Measurements from ENCODE around the gene SCMH1.

Gene SCMH1

DNA sequence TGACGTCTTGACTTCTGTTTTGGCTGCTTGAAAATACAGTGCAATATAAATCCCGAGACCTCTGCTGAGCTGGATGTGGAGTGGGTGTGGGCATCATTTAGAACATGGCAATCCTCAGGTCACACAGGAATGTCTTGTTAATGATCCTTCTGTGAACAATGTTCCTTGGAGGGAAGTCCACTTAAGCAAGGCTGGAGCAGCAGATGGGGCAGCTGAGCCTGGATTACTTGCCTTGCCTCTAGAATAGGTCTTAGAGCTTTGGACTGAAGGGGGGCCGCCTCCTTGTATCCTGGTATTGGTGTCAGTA is 926 bp upstream of the SCMH1 start:
- H3K36me3 ChIP-seq = no peaks in the 10 kb centered on the region
- no peak for TF ChIP-seq CTCF (IDR thresholded peaks at IDR 0.05; ENCODE audit: low read depth, low read length)
- H3K27me3 ChIP-seq = no peaks in the 10 kb centered on the region
- DNase-seq = no peak
- no peaks in the 10 kb centered on the region; the same call in none of the 2 replicates for H3K4me1 ChIP-seq
- no peaks in the 10 kb centered on the region for H3K9me3 ChIP-seq
- H3K4me3 ChIP-seq (ENCODE audit: low read depth, low read length) = peak overlapping the region; percentile 61

DNA sequence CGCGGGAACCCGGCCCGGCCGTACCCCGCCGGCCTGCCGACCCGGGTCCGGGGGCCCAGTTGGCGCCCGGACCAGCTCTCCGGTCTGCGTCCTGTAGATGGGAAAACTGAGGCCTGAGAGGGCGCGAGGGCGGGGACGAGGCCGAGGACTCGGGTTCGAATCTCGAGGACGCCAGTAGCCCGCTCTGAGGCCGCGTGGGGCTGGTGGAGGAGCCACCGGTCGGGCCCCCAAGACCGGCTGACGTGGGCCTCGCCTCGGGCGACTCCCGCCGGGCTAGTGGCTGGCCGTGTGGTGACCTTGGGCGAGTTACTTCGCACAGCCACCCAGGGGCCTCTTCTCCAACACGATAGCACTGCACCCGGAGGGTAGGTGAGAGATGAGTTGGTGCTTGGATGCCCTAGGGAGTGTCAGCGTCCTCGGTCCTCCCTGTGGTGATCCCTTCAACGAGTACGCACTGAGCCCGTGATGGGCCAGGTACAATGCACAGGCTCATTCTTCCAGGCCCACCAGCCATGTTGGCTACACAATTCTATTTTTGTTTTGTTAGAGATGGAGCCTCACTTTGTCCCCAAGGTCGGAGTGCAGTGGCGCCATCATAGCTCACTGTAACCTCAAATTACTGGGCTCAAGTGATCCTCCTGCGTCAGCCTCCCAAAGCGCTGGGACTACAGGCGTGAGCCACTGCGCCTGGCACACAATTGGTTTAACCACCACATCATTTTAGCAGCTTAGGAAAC is 404 bp upstream of the SCMH1 start:
- no peaks in the 10 kb centered on the region for H3K27me3 ChIP-seq
- TF ChIP-seq CTCF (IDR thresholded peaks at IDR 0.05; ENCODE audit: low read depth, low read length) = no peak
- peak overlapping the region; percentile 61 for H3K4me3 ChIP-seq (ENCODE audit: low read depth, low read length)
- H3K9me3 ChIP-seq = no peaks in the 10 kb centered on the region
- H3K36me3 ChIP-seq = no peaks in the 10 kb centered on the region
- no peak for DNase-seq
- no peaks in the 10 kb centered on the region; the same call in none of the 2 replicates for H3K4me1 ChIP-seq

DNA sequence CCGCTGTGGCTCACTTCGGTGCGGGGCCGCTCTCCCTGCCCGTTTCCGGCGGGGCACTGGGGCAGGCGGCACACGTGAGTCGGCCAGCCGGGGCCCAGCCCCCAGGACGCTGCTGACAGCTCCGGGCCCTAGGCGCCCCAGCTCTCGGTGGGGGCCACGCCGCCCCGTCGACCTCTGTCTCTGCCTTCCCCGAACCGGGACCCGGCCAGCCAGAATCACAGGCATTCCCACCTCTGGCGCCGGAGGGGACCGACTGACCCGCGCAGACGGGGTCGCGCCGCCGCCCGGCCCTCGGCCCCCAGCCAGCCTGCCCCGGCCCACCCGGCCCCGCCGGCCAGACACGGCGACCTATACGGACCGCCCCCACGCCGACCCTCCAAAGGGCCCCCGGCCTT is 755 bp downstream of the SCMH1 start:
- Histone ChIP-seq H3K36me3 (no peaks in the 10 kb centered on the region), H3K4me1 (no peaks in the 10 kb centered on the region; the same call in none of the 2 replicates), H3K4me3 (ENCODE audit: low read depth, low read length) (peak overlapping the region; percentile 53), H3K9me3 (no peaks in the 10 kb centered on the region), H3K27me3 (no peaks in the 10 kb centered on the region)
- peak; percentile 58 for DNase-seq
- TF ChIP-seq CTCF (IDR thresholded peaks at IDR 0.05; ENCODE audit: low read depth, low read length) = no peak

DNA sequence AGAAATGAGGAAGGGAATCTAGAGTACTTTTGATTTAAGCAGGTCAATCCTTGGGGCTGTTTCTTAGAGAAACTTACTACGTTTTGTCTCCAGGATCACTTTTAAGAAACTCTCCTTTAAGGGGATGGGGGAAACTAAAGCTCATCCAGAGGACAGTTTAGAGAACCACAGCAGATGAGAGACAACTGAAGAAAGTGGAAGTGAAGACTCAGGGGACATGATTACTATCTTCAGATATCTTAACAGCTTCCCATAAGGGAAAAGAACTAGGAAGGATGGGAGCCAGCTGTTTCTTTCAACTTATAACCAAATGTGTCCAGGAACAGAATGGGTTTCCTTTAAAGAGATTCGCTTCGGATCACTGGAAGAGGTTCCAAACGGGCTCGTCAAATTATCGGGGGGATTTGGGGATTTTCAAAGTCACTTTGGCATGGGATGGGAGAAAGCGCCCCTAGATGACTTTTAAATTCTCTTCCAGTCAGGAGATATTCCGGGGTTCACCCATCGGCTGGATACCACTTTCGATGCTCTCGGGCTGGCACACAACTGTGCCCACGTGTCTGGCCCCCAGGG is 1.2 kb downstream of the SCMH1 start:
- Histone ChIP-seq H3K4me3 (ENCODE audit: low read depth, low read length) (peak overlapping the region; percentile 53), H3K4me1 (no peaks in the 10 kb centered on the region; the same call in none of the 2 replicates), H3K36me3 (no peaks in the 10 kb centered on the region), H3K27me3 (no peaks in the 10 kb centered on the region), H3K9me3 (no peaks in the 10 kb centered on the region)
- no peak for TF ChIP-seq CTCF (IDR thresholded peaks at IDR 0.05; ENCODE audit: low read depth, low read length)
- no peak for DNase-seq

DNA sequence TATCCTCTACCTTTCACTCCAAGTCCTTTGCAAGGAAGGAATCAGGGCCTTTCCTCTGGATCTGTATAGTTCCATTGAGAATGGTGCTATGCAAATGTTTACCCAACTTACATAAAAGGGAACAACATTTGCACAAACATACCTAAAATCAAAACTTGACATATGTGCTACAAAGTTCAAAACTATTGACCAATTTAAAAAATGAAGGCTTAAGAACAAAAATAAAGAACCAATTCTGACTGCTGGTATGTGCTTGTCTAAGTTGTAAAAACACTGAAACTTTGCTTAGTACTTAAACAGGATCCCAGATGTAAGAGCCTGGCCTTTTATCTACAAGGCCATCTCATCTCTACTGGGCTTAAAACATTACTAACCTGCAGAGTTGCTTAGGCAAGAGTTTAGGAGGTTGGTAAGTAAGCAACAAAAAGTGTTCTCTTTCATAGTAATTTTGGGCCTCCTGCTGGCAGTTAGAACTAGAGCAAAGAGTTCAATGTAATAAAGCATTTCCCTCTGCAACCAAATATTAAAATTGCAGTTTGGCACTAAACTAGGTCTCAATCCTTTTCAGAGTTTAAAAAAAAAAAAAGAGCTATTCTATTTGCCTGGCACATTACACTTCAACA is 2.0 kb downstream of the SCMH1 start:
- no peak for DNase-seq
- TF ChIP-seq CTCF (IDR thresholded peaks at IDR 0.05; ENCODE audit: low read depth, low read length) = peak; percentile 20; the same call in 1 of the 2 replicates
- Histone ChIP-seq H3K36me3 (no peaks in the 10 kb centered on the region), H3K4me3 (ENCODE audit: low read depth, low read length) (no peak overlapping the region), H3K4me1 (no peaks in the 10 kb centered on the region; the same call in none of the 2 replicates), H3K27me3 (no peaks in the 10 kb centered on the region), H3K9me3 (no peaks in the 10 kb centered on the region)

Data from BE2C (cell line).